Lower leg skin (tissue), 3 donors: ENCODE results near the gene DLGAP3.

ENCODE experiments used
- CTCF ChIP-seq, 3 donors: fragments of 450-650 bp; IDR thresholded peaks; one replicate each; pipeline ENCODE4 v1.5.1; 2016; ENCODE audit warnings: antibody characterized with exemption in 3 of 3, mild to moderate bottlenecking in 3 of 3, moderate library complexity in 2 of 3
- POLR2A ChIP-seq, 2 donors: fragments of 450-650 bp; IDR thresholded peaks; one replicate each; pipeline ENCODE4 v1.6.1; 2016 to 2017; ENCODE audit warnings: antibody characterized with exemption in 2 of 2, mild to moderate bottlenecking in 1 of 2, moderate library complexity in 1 of 2

- TF ChIP-seq CTCF (IDR thresholded peaks at IDR 0.05) (no peak), POLR2A (IDR thresholded peaks at IDR 0.05) (no peak)
Measured at GRCh38 chr1:34898330-34898761, 31.1 kb downstream of the DLGAP3 start.
